ENCODE measurements around the gene NPS.

Gene NPS

DNA sequence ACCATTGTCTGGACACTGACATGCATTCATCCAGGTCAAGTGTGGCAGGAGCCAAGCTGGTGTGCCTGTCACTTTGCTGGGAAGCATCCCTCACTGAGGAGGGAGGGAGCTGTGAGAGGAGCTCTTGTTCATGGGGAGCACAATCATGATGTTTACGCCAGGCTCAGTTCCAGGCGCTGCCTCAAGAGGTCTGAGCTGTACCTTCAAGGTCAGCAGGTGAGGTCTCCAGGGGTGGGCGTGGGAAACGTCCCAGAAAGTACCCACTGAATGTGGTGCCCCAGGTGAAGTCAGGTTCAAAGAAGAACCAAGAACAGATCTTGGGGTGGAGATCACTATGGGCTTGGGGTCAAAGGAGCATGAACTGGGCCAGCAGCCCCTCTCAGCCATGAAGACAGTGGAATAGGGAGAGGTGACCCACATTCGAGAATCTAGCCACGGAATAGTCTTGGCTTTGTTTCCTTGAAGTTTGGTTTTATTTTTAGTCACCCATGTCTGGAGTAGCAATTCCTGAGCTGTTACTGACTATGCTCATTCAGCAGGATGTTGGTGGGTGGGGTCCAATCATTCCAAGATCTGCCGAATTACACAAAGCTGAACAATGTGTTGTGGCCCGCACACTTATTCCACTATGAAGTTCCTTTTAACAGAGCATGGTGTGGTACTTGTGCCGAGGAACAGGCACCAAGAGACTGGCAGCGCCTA is 29.3 kb downstream of the NPS start:
- H3K4me3 ChIP-seq (ENCODE audit: low read depth, low read length), result no peak overlapping the region
- no peak for DNase-seq (ENCODE audit: low read depth)
- TF ChIP-seq, protein P1, sequence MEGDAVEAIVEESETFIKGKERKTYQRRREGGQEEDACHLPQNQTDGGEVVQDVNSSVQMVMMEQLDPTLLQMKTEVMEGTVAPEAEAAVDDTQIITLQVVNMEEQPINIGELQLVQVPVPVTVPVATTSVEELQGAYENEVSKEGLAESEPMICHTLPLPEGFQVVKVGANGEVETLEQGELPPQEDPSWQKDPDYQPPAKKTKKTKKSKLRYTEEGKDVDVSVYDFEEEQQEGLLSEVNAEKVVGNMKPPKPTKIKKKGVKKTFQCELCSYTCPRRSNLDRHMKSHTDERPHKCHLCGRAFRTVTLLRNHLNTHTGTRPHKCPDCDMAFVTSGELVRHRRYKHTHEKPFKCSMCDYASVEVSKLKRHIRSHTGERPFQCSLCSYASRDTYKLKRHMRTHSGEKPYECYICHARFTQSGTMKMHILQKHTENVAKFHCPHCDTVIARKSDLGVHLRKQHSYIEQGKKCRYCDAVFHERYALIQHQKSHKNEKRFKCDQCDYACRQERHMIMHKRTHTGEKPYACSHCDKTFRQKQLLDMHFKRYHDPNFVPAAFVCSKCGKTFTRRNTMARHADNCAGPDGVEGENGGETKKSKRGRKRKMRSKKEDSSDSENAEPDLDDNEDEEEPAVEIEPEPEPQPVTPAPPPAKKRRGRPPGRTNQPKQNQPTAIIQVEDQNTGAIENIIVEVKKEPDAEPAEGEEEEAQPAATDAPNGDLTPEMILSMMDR (IDR thresholded peaks at IDR 0.05; ENCODE audit: low read depth, low read length), result no peak
- TF ChIP-seq POLR2A (IDR thresholded peaks at IDR 0.05; ENCODE audit: extremely low read depth, insufficient read length) (no peak), MYC (IDR thresholded peaks at IDR 0.05; ENCODE audit: low read depth, low read length) (no peak)
- TF ChIP-seq, protein P2, sequence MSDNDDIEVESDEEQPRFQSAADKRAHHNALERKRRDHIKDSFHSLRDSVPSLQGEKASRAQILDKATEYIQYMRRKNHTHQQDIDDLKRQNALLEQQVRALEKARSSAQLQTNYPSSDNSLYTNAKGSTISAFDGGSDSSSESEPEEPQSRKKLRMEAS (IDR thresholded peaks at IDR 0.05; ENCODE audit: low read depth, low read length), result no peak

DNA sequence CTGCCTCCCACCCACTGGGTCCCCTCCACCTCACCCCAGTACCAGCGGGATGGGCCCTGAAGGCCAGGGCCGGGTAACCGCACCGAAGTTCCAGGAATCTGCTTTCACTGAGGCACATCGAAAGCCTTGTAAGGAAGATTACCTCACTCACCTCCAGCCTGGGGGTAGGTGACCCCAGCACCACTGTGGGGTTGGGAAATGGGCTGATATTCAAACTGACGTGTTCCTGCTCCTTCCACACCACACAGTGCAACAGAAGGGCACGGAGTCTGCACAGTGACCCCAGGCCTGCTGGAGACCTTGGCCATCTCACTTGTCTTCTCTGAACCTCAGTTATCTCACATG is 29.8 kb downstream of the NPS start:
- DNase-seq (ENCODE audit: low read depth), result no peak
- TF ChIP-seq, protein P2 (IDR thresholded peaks at IDR 0.05; ENCODE audit: low read depth, low read length), result no peak
- TF ChIP-seq, protein P1 (IDR thresholded peaks at IDR 0.05; ENCODE audit: low read depth, low read length), result no peak
- TF ChIP-seq POLR2A (IDR thresholded peaks at IDR 0.05; ENCODE audit: extremely low read depth, insufficient read length), result no peak
- no peak for TF ChIP-seq MYC (IDR thresholded peaks at IDR 0.05; ENCODE audit: low read depth, low read length)
- no peak overlapping the region for H3K4me3 ChIP-seq (ENCODE audit: low read depth, low read length)

DNA sequence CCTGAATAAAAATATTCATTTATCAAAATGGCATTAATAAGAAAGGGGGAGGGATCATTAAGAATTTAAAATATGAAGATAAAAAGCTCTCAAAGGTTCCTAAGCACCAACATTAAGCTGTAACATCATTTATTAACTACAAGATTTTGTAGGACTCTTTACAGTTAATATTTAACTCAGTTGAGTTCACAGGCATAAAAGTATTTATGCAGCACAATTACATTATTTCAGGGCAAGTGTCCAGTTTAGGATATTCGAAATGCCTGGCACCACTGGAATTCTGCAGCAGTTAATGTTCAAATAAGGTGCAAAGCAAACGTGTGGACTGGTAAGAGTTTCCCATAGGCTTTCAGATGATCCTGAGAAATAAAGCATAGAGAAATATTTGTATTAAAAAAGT is 30.5 kb downstream of the NPS start:
- DNase-seq (ENCODE audit: low read depth), result no peak
- no peak overlapping the region for H3K4me3 ChIP-seq (ENCODE audit: low read depth, low read length)
- TF ChIP-seq POLR2A (IDR thresholded peaks at IDR 0.05; ENCODE audit: extremely low read depth, insufficient read length), result no peak
- TF ChIP-seq, protein P1 (IDR thresholded peaks at IDR 0.05; ENCODE audit: low read depth, low read length), result no peak
- TF ChIP-seq MYC (IDR thresholded peaks at IDR 0.05; ENCODE audit: low read depth, low read length), result no peak
- TF ChIP-seq, protein P2 (IDR thresholded peaks at IDR 0.05; ENCODE audit: low read depth, low read length), result no peak

DNA sequence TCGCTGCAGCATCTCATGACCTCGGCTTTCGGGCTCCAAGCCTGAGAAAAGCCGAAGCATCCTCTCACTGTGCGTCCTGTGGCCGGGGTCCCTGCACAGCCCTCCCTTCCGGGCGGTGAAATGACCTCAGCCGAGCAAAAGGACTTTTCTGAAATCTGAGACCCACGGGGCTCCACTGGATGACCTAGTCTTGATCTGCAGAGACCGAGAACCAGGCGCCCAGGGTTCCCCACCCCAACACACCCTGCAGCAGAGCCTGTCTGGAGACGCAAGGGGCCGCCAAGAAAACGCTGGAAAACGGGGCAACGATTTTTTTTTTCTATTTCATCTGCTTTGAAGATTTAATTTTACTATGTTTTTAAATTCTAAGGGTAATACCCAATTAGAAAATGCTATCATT is 31.7 kb downstream of the NPS start:
- no peak overlapping the region for H3K4me3 ChIP-seq (ENCODE audit: low read depth, low read length)
- TF ChIP-seq, protein P1 (IDR thresholded peaks at IDR 0.05; ENCODE audit: low read depth, low read length), result no peak
- TF ChIP-seq, protein P2 (IDR thresholded peaks at IDR 0.05; ENCODE audit: low read depth, low read length), result no peak
- no peak for TF ChIP-seq MYC (IDR thresholded peaks at IDR 0.05; ENCODE audit: low read depth, low read length)
- TF ChIP-seq POLR2A (IDR thresholded peaks at IDR 0.05; ENCODE audit: extremely low read depth, insufficient read length), result no peak

DNA sequence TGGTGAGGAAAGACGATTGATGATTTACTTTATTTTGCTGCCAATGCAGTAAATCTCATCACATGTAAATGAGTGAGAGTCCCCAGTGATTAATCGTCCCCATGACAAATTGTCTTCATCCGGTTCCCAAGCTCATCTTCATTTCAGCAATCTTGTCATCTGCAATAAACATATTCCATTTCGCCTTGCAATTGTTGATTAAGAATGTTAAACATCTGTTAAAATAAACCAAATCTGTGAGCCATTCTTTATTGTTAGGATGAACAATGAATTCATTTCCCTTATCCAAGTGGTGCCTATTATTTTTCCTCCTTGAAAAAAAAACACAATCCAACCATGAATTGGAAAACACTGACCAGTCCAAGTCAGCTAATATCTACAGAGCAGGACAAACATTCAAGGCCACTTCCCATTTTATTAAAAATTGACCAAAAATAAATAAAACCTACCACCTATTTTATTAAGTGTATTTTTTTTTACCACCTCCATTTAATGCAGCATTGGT is 36.5 kb downstream of the NPS start:
- TF ChIP-seq, protein P1 (IDR thresholded peaks at IDR 0.05; ENCODE audit: low read depth, low read length), result no peak
- TF ChIP-seq, protein P2 (IDR thresholded peaks at IDR 0.05; ENCODE audit: low read depth, low read length), result no peak
- no peak for TF ChIP-seq MYC (IDR thresholded peaks at IDR 0.05; ENCODE audit: low read depth, low read length)
- TF ChIP-seq POLR2A (IDR thresholded peaks at IDR 0.05; ENCODE audit: extremely low read depth, insufficient read length), result no peak
- H3K4me3 ChIP-seq (ENCODE audit: low read depth, low read length), result no peak overlapping the region
- no peak for DNase-seq (ENCODE audit: low read depth)

More for the DNA sequence above, 31.7 kb downstream of the NPS start:
- no peak for DNase-seq (ENCODE audit: low read depth)
